PC-9 (cell line): Measurements from ENCODE around the gene RASIP1. TPM values are rescaled to one million over a fixed set of nuclear protein-coding genes. Genes with fewer than 3 reads are reported as not detected.
"Not testable (repeated sequence)": the region's sequence is repeated elsewhere in the genome, so short reads cannot be mapped to it uniquely, and the experiment has no call there.

ENCODE experiments used
- Bru-seq: library from RNA; stranded (reverse); fragments of 400-500 nt; gene quantifications from one replicate; lab custom pipeline; 2021; lab: Mats Ljungman, UMichigan
- BruChase-seq, 2 experiments: library from RNA; stranded (reverse); fragments of 400-500 nt; gene quantifications; one replicate each; lab custom pipeline; 2021; lab: Mats Ljungman, UMichigan
- BruUV-seq: library from RNA; stranded (reverse); fragments of 400-500 nt; replicated peaks from 2 replicates; lab custom pipeline; 2021; lab: Mats Ljungman, UMichigan
- CTCF ChIA-PET: fragments of 300-600 bp; sonication (Branson Sonifier 250); formaldehyde crosslinking; loops from one replicate; lab custom pipeline; 2022; ENCODE audit warnings: antibody characterized with exemption; lab: Charles Lee
- POLR2A ChIA-PET: fragments of 300-600 bp; sonication (Branson Sonifier 250); formaldehyde crosslinking; loops from one replicate; lab custom pipeline; 2022; ENCODE audit warnings: antibody characterized with exemption; ENCODE audit not compliant: unreplicated experiment; lab: Charles Lee
- DNase-seq, 2 experiments: peaks; one replicate each; pipeline versions ENCODE4 v3.0.0 to v3.0.0-alpha.2; 2015 to 2022; ENCODE audit warnings: mixed read lengths in 1 of 2
- H2AFZ ChIP-seq: fragments of 200-600 bp; sonication (generic); 2 replicates; pipeline ENCODE4 v1.8.1; 2017; ENCODE audit warnings: antibody characterized with exemption
- H3F3A ChIP-seq: fragments of 200-600 bp; sonication (generic); 2 replicates; pipeline ENCODE4 v1.8.1; 2017; ENCODE audit warnings: antibody characterized with exemption, mild to moderate bottlenecking, low read depth; ENCODE audit not compliant: insufficient read depth
- H3K27ac ChIP-seq: fragments of 200-600 bp; sonication (generic); 2 replicates; pipeline ENCODE4 v1.6.1; 2016; ENCODE audit warnings: mixed run types
- H3K27me3 ChIP-seq: fragments of 200-600 bp; sonication (generic); 2 replicates; pipeline ENCODE4 v1.6.1; 2016; ENCODE audit warnings: low read depth, mixed run types; ENCODE audit not compliant: insufficient read depth
- H3K36me3 ChIP-seq: fragments of 200-600 bp; sonication (generic); 2 replicates; pipeline ENCODE4 v1.6.1; 2016; ENCODE audit warnings: low read depth, mixed run types
- H3K4me1 ChIP-seq: fragments of 200-600 bp; sonication (generic); replicated peaks from 2 replicates; pipeline ENCODE4 v1.6.1; 2016; ENCODE audit warnings: mixed run types; ENCODE audit not compliant: insufficient read depth
- H3K4me2 ChIP-seq: fragments of 200-600 bp; sonication (generic); 2 replicates; pipeline ENCODE4 v1.6.1; 2017; ENCODE audit warnings: mixed run types
- H3K4me3 ChIP-seq: fragments of 200-600 bp; sonication (generic); 2 replicates; pipeline ENCODE4 v1.6.1; 2016; ENCODE audit warnings: mixed run types
- H3K79me2 ChIP-seq: fragments of 200-600 bp; sonication (generic); 2 replicates; pipeline ENCODE4 v1.6.1; 2017; ENCODE audit warnings: low read depth, mixed run types
- H3K9me2 ChIP-seq: fragments of 200-600 bp; sonication (generic); 2 replicates; pipeline ENCODE4 v1.8.1; 2017; ENCODE audit warnings: mild to moderate bottlenecking; ENCODE audit not compliant: insufficient read depth
- H3K9me3 ChIP-seq: fragments of 200-600 bp; sonication (generic); 2 replicates; pipeline ENCODE4 v1.8.1; 2016; ENCODE audit warnings: low read depth; ENCODE audit not compliant: insufficient read depth
- H4K20me1 ChIP-seq: fragments of 200-600 bp; sonication (generic); 2 replicates; pipeline ENCODE4 v1.8.1; 2017; ENCODE audit not compliant: insufficient read depth
- CTCF ChIP-seq: fragments of 200-600 bp; sonication (generic); conservative IDR thresholded peaks from 2 replicates; pipeline ENCODE4 v1.6.1; 2017; ENCODE audit warnings: mixed run types, antibody characterized with exemption, mild to moderate bottlenecking, moderate library complexity
- EZH2 ChIP-seq: fragments of 200-600 bp; sonication (generic); IDR thresholded peaks from 2 replicates; pipeline ENCODE4 v1.8.0; 2017; ENCODE audit warnings: antibody characterized with exemption, low read depth
- intact Hi-C: fragments of 100-400 bp; cut with micrococcal nuclease; formaldehyde crosslinking; loops from one replicate; pipeline ENCODE4 v1.10.0; 2022; ENCODE audit not compliant: unreplicated experiment
- long read RNA-seq: library from polyadenylated mRNA; stranded (forward); transcript quantifications from one replicate; pipeline ENCODE4 v2.0.0, GENCODE V29; 2022
- total RNA-seq: library from RNA; stranded (reverse); gene quantifications from 2 replicates; pipeline ENCODE4 v1.2.3, GENCODE V29; 2021

The RASIP1 gene
- total RNA-seq (1.3 and 1.4 TPM in 2 replicates), Bru-seq, nascent RNA (percentile 21 among the genes with signal in this experiment), BruChase-seq, experiment 1, labeled RNA remaining after a 2-hour chase (percentile 29 among the genes with signal in this experiment), BruChase-seq, experiment 2, labeled RNA remaining after a 6-hour chase (percentile 38 among the genes with signal in this experiment)
- long read RNA-seq, partial matches to known transcripts = 0 of 2 reads
- long read RNA-seq, other reads (novel, unspliced or antisense) = 2 of 2 reads

- Histone ChIP-seq H3K4me1 (no peaks in the 10 kb centered on the region; the same call in 1 of the 2 replicates), H4K20me1 (no peaks in the 10 kb centered on the region), H3K79me2 (no peaks in the 10 kb centered on the region), H3K27ac (no peak within 1 kb of the TSS), H3K27me3 (no peaks in the 10 kb centered on the region), H3K4me2 (peak within 1 kb of the TSS; percentile 80), H2AFZ (peak within 1 kb of the TSS; percentile 85), H3K9me3 (no peaks in the 10 kb centered on the region), H3K9me2 (no peaks in the 10 kb centered on the region), H3K4me3 (peak within 1 kb of the TSS; percentile 58; the same call in 1 of the 2 replicates), H3K36me3 (no peaks in the 10 kb centered on the region), H3F3A (peaks cover 18% of the 10 kb centered on the region)
- intact Hi-C loops = no loop called here
- CTCF ChIA-PET = no interaction called here
- DNase-seq = no peak
- POLR2A ChIA-PET = no interaction called here
- no TSS peak for BruUV-seq
- no peak for TF ChIP-seq CTCF
- no peak for TF ChIP-seq EZH2
These were observed at the start of gene RASIP1 for GRCh38 chr19:48740164-48740972. RASIP1 (minus strand) TSS chr19:48740610; CDS start chr19:48740282, 328 bp downstream.

- intact Hi-C loops, POLR2A ChIA-PET: not testable (repeated sequence)
These were observed 46.9 kb upstream of the RASIP1 start for GRCh38 chr19:48787331-48787730.

GRCh38 chr19:48786422-48786821 lies 46.0 kb upstream of the RASIP1 start:
- H3K79me2 ChIP-seq, intact Hi-C loops, H4K20me1 ChIP-seq, H3K4me1 ChIP-seq, H3F3A ChIP-seq, H3K27ac ChIP-seq, H3K4me3 ChIP-seq, CTCF ChIA-PET, H3K27me3 ChIP-seq, DNase-seq, BruUV-seq, H3K9me3 ChIP-seq, H3K9me2 ChIP-seq, H2AFZ ChIP-seq, H3K36me3 ChIP-seq, H3K4me2 ChIP-seq: not testable (repeated sequence)
- POLR2A ChIA-PET = interaction anchor here (0.6 kb wide), 1 partner anchor 48 kb away, joined by 4 read pairs; no protein-coding TSS in a partner anchor

More at GRCh38 chr19:48787331-48787730, 46.9 kb upstream of the RASIP1 start:
- BruUV-seq, H3K79me2 ChIP-seq, H3K36me3 ChIP-seq, H3K9me3 ChIP-seq, H3K4me3 ChIP-seq, H3K4me1 ChIP-seq, H3K27ac ChIP-seq, H3F3A ChIP-seq, H2AFZ ChIP-seq, H4K20me1 ChIP-seq, H3K9me2 ChIP-seq, DNase-seq, H3K4me2 ChIP-seq, H3K27me3 ChIP-seq: not testable (repeated sequence)
- CTCF ChIA-PET = interaction anchor here (1.1 to 1.6 kb wide), 2 partner anchors 48 to 56 kb away, joined by 3 to 11 read pairs; no protein-coding TSS in a partner anchor

- Histone ChIP-seq H3K9me2 (no peaks in the 10 kb centered on the region), H4K20me1 (no peaks in the 10 kb centered on the region), H3K4me2 (no peak overlapping the region), H3K4me1 (peaks cover 11% of the 10 kb centered on the region), H3K79me2 (no peaks in the 10 kb centered on the region), H3K9me3 (no peaks in the 10 kb centered on the region), H2AFZ (no peak overlapping the region), H3K27ac (no peak overlapping the region), H3K27me3 (no peaks in the 10 kb centered on the region), H3K4me3 (no peak overlapping the region), H3F3A (peaks cover 17% of the 10 kb centered on the region), H3K36me3 (no peaks in the 10 kb centered on the region)
- ChIA-PET CTCF (interaction anchor here (0.6 to 0.8 kb wide), 2 partner anchors 11 to 208 kb away, joined by 5 read pairs; no protein-coding TSS in a partner anchor), POLR2A (no interaction called here)
- DNase-seq = peak in 1 of 2 experiments; percentile 44
- BruUV-seq = no TSS peak
- TF ChIP-seq CTCF (peak; percentile 47), EZH2 (no peak)
- intact Hi-C loops = loop anchor here (1.0 to 2.0 kb wide), 2 partner anchors 110 to 138 kb away; partner anchors contain the start of gene CA11
These were observed 44.1 kb upstream of the RASIP1 start for GRCh38 chr19:48784527-48784926.
